ENCODE data around the gene GNA15.

DNA sequence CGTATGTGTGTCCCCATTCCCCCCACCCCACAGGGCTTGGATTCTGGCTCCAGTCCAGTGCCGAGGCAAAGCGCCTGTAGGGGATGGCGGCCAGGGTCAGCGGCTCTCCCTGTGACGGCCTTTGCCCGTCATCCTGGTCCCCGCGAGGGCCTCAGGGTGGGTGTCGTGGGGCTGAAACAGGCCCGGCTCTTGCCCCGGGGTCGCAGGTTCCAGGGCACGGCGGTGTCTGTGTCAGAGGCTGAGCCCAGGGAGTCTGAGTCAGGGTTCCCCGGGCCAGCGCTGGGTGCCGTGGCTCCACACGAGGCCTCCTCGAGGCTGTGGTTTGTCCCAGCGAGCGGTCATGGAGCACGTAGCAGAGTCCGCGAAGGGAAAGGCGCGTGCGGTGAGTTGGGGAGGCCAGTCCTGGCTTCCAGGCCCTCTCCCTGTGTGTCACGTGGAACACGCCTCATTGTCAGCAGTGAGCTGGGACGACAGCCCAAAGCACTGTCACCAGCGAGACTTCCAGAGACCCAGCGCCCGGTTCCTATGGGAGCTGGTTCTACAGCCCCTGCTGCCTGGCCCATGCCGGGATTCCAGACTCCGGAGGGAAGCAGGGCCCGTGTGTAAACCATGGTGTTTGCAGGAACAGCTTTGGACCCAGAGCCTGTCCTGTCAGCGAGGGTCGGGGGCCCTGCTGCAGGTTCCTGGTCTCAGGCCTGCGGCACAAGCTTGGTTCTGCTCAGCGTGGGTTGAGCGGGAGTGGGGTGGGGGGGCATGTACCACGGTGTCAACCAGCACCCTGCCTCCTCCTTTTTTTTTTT is 63.3 kb downstream of the GNA15 start:
- no peak for TF ChIP-seq POLR2A (IDR thresholded peaks at IDR 0.05; ENCODE audit: low read depth, low read length)
- no peak for TF ChIP-seq TAF1 (IDR thresholded peaks at IDR 0.05; ENCODE audit: low read depth, low read length)
- no peak for TF ChIP-seq POLR2AphosphoS5 (IDR thresholded peaks at IDR 0.05; ENCODE audit: low read depth, low read length)
- no peak for TF ChIP-seq POU2F2 (IDR thresholded peaks at IDR 0.05; ENCODE audit: low read depth, low read length)
- no peak for TF ChIP-seq SPI1 (IDR thresholded peaks at IDR 0.05; ENCODE audit: low read depth, low read length)
- no peak for TF ChIP-seq PAX5 (IDR thresholded peaks at IDR 0.05; ENCODE audit: insufficient read depth, low read length, severe bottlenecking)
